GM10266 (cell line): ENCODE data around the gene C16orf96.

ENCODE experiments used
- DNase-seq: peaks from one replicate; pipeline ENCODE4 v3.0.0; 2012; ENCODE audit errors: extremely low spot score
- TF ChIP-seq, protein P1 (sequence below): IDR thresholded peaks from 2 replicates; pipeline ENCODE4 v1.5.1; 2012; ENCODE audit warnings: mild to moderate bottlenecking, low read depth; ENCODE audit not compliant: control insufficient read depth, insufficient read depth; ENCODE audit errors: missing control alignments

Gene C16orf96

DNA sequence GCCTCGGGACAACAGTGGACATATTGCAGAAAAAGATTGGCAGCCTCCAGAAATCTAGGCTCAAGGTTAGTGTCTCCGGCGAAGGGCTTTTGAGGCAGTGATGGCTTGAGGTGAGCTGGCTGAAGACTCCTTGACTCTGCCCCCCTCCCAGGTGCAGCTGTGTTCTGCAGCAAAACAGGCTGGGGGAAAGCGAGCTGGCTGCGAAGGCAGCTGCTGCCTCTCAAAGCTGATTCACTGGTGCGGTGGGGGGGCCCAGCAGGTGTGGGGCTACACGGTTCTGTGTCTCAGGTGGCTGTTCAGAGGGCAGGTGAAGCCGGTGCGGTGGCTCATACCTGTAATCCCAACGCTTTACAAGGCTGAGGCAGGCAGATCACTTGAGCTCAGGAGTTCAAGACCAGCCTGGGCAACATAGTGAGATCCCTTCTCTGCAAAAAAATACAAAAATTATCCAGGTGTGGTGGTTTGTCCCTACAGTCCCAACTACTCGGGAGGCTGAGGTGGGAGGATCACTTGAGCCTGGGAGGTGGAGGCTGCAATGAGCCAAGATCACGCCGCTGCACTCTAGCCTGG, 22.9 kb downstream of the C16orf96 start:
- no peak for DNase-seq
- TF ChIP-seq, protein P1, sequence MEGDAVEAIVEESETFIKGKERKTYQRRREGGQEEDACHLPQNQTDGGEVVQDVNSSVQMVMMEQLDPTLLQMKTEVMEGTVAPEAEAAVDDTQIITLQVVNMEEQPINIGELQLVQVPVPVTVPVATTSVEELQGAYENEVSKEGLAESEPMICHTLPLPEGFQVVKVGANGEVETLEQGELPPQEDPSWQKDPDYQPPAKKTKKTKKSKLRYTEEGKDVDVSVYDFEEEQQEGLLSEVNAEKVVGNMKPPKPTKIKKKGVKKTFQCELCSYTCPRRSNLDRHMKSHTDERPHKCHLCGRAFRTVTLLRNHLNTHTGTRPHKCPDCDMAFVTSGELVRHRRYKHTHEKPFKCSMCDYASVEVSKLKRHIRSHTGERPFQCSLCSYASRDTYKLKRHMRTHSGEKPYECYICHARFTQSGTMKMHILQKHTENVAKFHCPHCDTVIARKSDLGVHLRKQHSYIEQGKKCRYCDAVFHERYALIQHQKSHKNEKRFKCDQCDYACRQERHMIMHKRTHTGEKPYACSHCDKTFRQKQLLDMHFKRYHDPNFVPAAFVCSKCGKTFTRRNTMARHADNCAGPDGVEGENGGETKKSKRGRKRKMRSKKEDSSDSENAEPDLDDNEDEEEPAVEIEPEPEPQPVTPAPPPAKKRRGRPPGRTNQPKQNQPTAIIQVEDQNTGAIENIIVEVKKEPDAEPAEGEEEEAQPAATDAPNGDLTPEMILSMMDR: no peak

DNA sequence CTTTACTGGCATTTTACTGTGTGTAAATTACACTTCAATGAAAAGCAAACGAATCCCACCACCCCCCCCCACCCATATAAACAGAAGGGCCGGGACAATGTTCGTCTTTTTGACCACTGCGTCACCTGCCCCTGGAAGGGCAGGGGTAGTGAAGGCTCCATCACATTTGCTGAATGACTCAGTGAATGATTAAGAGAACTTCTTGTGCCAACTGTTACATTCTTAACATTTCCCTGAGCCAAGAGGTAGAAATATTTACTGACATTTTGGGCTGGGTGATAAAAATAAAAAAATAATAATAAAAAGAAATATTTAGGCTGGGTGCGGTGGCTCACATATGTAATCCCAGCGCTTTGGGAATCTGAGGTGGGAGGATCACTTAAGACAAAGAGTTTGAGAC, 24.1 kb downstream of the C16orf96 start:
- TF ChIP-seq, protein P1: no peak
- no peak for DNase-seq

DNA sequence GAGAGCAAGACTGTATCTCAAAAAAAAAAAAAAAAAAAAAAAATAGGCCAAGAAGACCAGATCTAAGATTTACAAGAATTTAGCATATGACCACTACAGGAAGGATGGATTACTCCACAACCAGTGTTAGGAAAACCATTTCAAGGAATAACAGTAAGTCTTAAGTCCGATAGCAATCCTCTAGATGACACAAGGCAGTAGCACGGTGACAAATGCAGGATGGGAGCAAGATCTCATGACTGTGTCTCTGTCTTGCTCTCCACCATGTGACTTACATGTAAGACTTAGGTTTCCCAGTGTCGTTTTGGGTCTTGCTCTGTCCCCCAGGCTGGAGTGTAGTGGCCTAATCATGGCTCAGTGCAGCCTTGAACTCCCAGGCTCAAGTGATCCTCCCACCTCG, 27.8 kb downstream of the C16orf96 start:
- DNase-seq: no peak
- TF ChIP-seq, protein P1: no peak

DNA sequence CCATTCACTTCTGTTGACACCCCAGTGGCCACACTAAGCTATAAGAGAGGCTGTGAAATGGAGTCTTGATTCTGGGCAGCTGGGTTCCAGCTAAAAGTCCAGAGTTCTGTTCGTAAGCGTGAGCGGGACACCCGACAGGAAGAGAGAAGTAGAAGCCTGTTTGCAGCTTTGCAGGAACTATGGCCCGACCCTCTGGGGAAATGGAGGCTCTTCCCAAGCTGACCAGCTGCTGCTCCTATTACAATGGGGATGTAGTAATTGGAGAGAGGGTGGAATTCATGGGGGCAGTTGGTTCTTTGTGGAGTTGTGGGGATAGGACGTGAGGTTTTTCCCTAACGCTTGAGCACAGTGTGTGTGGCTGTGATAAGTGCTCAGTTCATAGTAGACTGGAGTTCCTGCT, 30.2 kb downstream of the C16orf96 start:
- TF ChIP-seq, protein P1: no peak
- DNase-seq: no peak

DNA sequence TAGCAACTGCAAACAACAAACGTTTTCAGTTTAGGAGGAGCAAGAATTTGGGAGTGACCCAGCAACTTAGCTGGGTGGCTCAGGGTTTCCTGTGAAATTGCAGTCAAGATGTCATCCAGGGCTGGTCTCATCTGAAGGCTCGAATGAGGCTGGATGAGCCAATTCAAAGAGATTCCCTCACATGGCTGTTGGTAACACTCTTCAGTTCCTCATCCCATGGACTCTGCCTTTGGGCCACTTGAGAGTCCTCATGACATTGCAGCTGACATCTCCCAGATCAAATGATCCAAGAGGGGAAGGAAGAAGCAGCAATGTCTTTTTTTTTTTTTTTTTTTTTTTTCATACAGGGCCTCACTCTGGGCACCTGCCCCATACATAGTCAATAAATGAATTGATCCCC, 32.2 kb downstream of the C16orf96 start:
- TF ChIP-seq, protein P1: no peak
- DNase-seq: no peak

DNA sequence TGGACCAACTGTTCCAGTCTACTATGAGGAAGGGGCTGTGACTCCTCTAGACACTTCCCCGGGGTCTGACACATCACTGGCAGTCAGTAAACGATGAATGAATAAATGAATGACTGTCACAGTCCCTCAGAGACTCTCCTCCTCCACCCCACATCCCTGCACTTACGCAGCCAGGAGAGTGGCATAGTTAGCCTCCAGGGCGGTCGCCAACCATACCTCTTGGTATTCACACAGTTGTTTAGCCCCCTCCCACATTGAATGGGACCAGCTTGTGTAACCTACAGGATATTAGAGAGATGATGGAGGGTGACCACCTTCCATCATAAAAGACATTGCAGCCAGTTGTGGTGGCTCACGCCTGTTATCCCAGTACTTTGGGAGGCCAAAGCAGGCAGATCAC, 32.8 kb downstream of the C16orf96 start:
- no peak for DNase-seq
- TF ChIP-seq, protein P1: no peak

DNA sequence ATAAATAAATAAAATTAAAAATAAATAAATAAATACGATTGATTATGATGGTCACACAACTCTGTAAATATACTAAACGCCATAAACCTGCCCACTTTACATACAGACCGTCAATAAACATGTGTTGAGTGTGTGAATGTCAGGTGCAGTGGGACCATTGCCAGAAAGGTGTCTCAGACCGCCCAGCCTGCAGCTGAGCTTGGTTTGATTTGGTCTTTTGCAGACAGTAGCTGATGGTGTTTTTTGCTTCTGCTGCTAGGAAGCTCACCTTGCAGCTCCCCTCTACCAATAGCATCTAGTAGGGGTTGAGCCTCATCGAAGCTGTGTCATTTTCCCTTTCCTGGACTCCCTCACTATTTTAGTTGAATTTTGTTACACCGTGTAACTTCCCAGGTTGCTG, 35.1 kb downstream of the C16orf96 start:
- no peak for DNase-seq
- TF ChIP-seq, protein P1: no peak
